Caco-2 (cell line): Measurements from ENCODE around the gene EIF1B. TPM values are rescaled to one million over a fixed set of nuclear protein-coding genes. Genes with fewer than 3 reads are reported as not detected.

Source experiments
- BruUV-seq: library from RNA; stranded (reverse); fragments of 400-500 nt; replicated peaks from 2 replicates; lab custom pipeline; 2021; lab: Mats Ljungman, UMichigan
- CTCF ChIA-PET: fragments of 300-600 bp; sonication (Branson Sonifier 250); formaldehyde crosslinking; loops from one replicate; lab custom pipeline; 2022; ENCODE audit warnings: antibody characterized with exemption; lab: Charles Lee
- POLR2A ChIA-PET: fragments of 300-600 bp; sonication (Branson Sonifier 250); formaldehyde crosslinking; loops from one replicate; lab custom pipeline; 2022; ENCODE audit warnings: antibody characterized with exemption; lab: Charles Lee
- DNase-seq, 2 experiments: peaks; one replicate each; pipeline versions ENCODE4 v3.0.0 to v3.0.0-alpha.2; 2020 to 2022
- H3K27me3 ChIP-seq: replicated peaks from 2 replicates; pipeline ENCODE4 v1.6.0; 2011; ENCODE audit warnings: low read length; ENCODE audit not compliant: control insufficient read depth, insufficient read depth
- H3K36me3 ChIP-seq: 2 replicates; pipeline ENCODE4 v1.5.1; 2011; ENCODE audit warnings: low read length; ENCODE audit not compliant: control insufficient read depth, insufficient read depth
- H3K4me1 ChIP-seq: fragments of 250-450 bp; sonication (Bioruptor Pico); 2 replicates; pipeline ENCODE4 v1.5.1; 2020; ENCODE audit warnings: mild to moderate bottlenecking
- H3K4me3 ChIP-seq: 2 replicates; pipeline ENCODE4 v1.5.1; 2011; ENCODE audit warnings: low read depth, mild to moderate bottlenecking, control low read depth, low read length
- H3K9me3 ChIP-seq: fragments of 250-450 bp; sonication (Bioruptor Pico); 2 replicates; pipeline ENCODE4 v1.5.1; 2020; ENCODE audit warnings: mild to moderate bottlenecking, moderate library complexity
- H3K27ac Mint-ChIP-seq: one replicate; pipeline ENCODE4 v1.8.0; 2022; ENCODE audit warnings: mixed read lengths; ENCODE audit not compliant: unreplicated experiment
- H3K27me3 Mint-ChIP-seq: one replicate; pipeline ENCODE4 v1.8.0; 2022; ENCODE audit warnings: mixed read lengths; ENCODE audit not compliant: insufficient read depth, unreplicated experiment
- H3K36me3 Mint-ChIP-seq: one replicate; pipeline ENCODE4 v1.8.0; 2022; ENCODE audit warnings: mild to moderate bottlenecking, mixed read lengths; ENCODE audit not compliant: insufficient read depth, unreplicated experiment
- H3K4me1 Mint-ChIP-seq: one replicate; pipeline ENCODE4 v1.8.0; 2022; ENCODE audit warnings: low read depth, mixed read lengths; ENCODE audit not compliant: unreplicated experiment
- H3K4me3 Mint-ChIP-seq: one replicate; pipeline ENCODE4 v1.8.0; 2022; ENCODE audit warnings: mild to moderate bottlenecking, moderate library complexity, mixed read lengths; ENCODE audit not compliant: unreplicated experiment
- H3K9me3 Mint-ChIP-seq: one replicate; pipeline ENCODE4 v1.8.0; 2022; ENCODE audit warnings: mixed read lengths; ENCODE audit not compliant: unreplicated experiment
- CTCF ChIP-seq, 2 experiments: fragments of 200-600 bp in 1 of 2; IDR thresholded peaks; 1 replicate in 1 of 2; 2 replicates in 1 of 2; pipeline versions ENCODE4 v1.5.1 to v1.8.0; 2011 to 2022; ENCODE audit warnings: antibody characterized with exemption in 1 of 2, control low read depth in 1 of 2, inconsistent platforms in 1 of 2, low read depth in 1 of 2, low read length in 1 of 2, mild to moderate bottlenecking in 1 of 2, moderate library complexity in 1 of 2; ENCODE audit not compliant: insufficient read depth in 1 of 2, severe bottlenecking in 1 of 2, unreplicated experiment in 1 of 2
- intact Hi-C: fragments of 100-400 bp; cut with micrococcal nuclease; formaldehyde crosslinking; loops from one replicate; pipeline ENCODE4 v1.10.0; 2022; ENCODE audit not compliant: unreplicated experiment
- total RNA-seq: library from RNA; stranded (reverse); gene quantifications from 2 replicates; pipeline ENCODE4 v1.2.3, GENCODE V29; 2022

EIF1B gene
- total RNA-seq, 1 experiment from 2014 or later: 45.8 TPM

- Histone ChIP-seq H3K4me1 (no peaks in the 10 kb centered on the region), H3K9me3 (no peaks in the 10 kb centered on the region), H3K36me3 (no peaks in the 10 kb centered on the region), H3K27me3 (no peaks in the 10 kb centered on the region), H3K4me3 (no peak overlapping the region)
- no peak overlapping the region for H3K4me3 Mint-ChIP-seq
- ChIA-PET CTCF (no interaction called here), POLR2A (no interaction called here)
- H3K27ac Mint-ChIP-seq: no peak overlapping the region
- H3K4me1 Mint-ChIP-seq: no peaks in the 10 kb centered on the region
- no TSS peak for BruUV-seq
- intact Hi-C loops: no loop called here
- H3K27me3 Mint-ChIP-seq: peaks cover 2% of the 10 kb centered on the region
- H3K36me3 Mint-ChIP-seq: no peaks in the 10 kb centered on the region
- TF ChIP-seq CTCF (IDR thresholded peaks at IDR 0.05; ENCODE audit: insufficient read depth in 1 of 2, low read depth in 1 of 2, low read length in 1 of 2, severe bottlenecking in 1 of 2, unreplicated experiment in 1 of 2): no peak
- DNase-seq: no peak
- H3K9me3 Mint-ChIP-seq: no peaks in the 10 kb centered on the region
These were observed 44.3 kb upstream of the EIF1B start for GRCh38 chr3:40265181-40265580.

- no peaks in the 10 kb centered on the region for H3K36me3 Mint-ChIP-seq
- TF ChIP-seq CTCF (IDR thresholded peaks at IDR 0.05; ENCODE audit: insufficient read depth in 1 of 2, low read depth in 1 of 2, low read length in 1 of 2, severe bottlenecking in 1 of 2, unreplicated experiment in 1 of 2): no peak
- no peaks in the 10 kb centered on the region for H3K36me3 ChIP-seq
- intact Hi-C loops: no loop called here
- H3K4me1 Mint-ChIP-seq: no peaks in the 10 kb centered on the region
- H3K27me3 ChIP-seq: no peaks in the 10 kb centered on the region
- no peak overlapping the region for H3K4me3 ChIP-seq
- ChIA-PET POLR2A (no interaction called here), CTCF (no interaction called here)
- H3K9me3 Mint-ChIP-seq: no peaks in the 10 kb centered on the region
- H3K27ac Mint-ChIP-seq: no peak overlapping the region
- H3K9me3 ChIP-seq: no peaks in the 10 kb centered on the region
- no TSS peak for BruUV-seq
- H3K4me1 ChIP-seq: no peaks in the 10 kb centered on the region
- H3K4me3 Mint-ChIP-seq: no peak overlapping the region
- H3K27me3 Mint-ChIP-seq: peaks cover 5% of the 10 kb centered on the region
- no peak for DNase-seq
These were observed 41.4 kb upstream of the EIF1B start for GRCh38 chr3:40267937-40268724.

GRCh38 chr3:40268802-40269524 lies 40.5 kb upstream of the EIF1B start:
- Histone ChIP-seq H3K27me3 (no peaks in the 10 kb centered on the region), H3K4me3 (no peak overlapping the region), H3K4me1 (no peaks in the 10 kb centered on the region), H3K9me3 (no peaks in the 10 kb centered on the region), H3K36me3 (no peaks in the 10 kb centered on the region)
- BruUV-seq: no TSS peak
- Mint-ChIP-seq H3K4me3 (no peak overlapping the region), H3K4me1 (no peaks in the 10 kb centered on the region), H3K9me3 (no peaks in the 10 kb centered on the region), H3K27ac (no peak overlapping the region), H3K36me3 (no peaks in the 10 kb centered on the region), H3K27me3 (peaks cover 7% of the 10 kb centered on the region)
- intact Hi-C loops: no loop called here
- POLR2A ChIA-PET: no interaction called here
- no peak for DNase-seq
- CTCF ChIA-PET: no interaction called here
- TF ChIP-seq CTCF (IDR thresholded peaks at IDR 0.05; ENCODE audit: insufficient read depth in 1 of 2, low read depth in 1 of 2, low read length in 1 of 2, severe bottlenecking in 1 of 2, unreplicated experiment in 1 of 2): no peak
